HL-60 (cell line): ENCODE data around the gene SMG9.

Source experiments
- DNase-seq, 2 experiments: peaks; one replicate each; pipeline ENCODE4 v3.0.0-alpha.2; 2010 to 2020; ENCODE audit warnings: low read depth in 1 of 2, low spot score in 1 of 2
- H3K27ac ChIP-seq: fragments of 250-450 bp; sonication (Bioruptor Pico); replicated peaks from 2 replicates; pipeline ENCODE4 v1.5.1; 2020; ENCODE audit warnings: mild to moderate bottlenecking, moderate library complexity
- H3K27me3 ChIP-seq: fragments of 250-450 bp; sonication (Bioruptor Pico); 2 replicates; pipeline ENCODE4 v1.5.1; 2021; ENCODE audit warnings: mild to moderate bottlenecking, moderate library complexity; ENCODE audit not compliant: insufficient read depth, poor library complexity, severe bottlenecking
- H3K4me3 ChIP-seq: replicated peaks from 2 replicates; pipeline ENCODE4 v1.5.1; 2011; ENCODE audit warnings: mild to moderate bottlenecking, control low read depth, low read length; ENCODE audit not compliant: insufficient read depth
- GABPA ChIP-seq: IDR thresholded peaks from 2 replicates; pipeline ENCODE4 v1.6.1; 2012; ENCODE audit warnings: low read depth
- POLR2AphosphoS5 ChIP-seq: IDR thresholded peaks from 2 replicates; pipeline ENCODE4 v1.6.1; 2012; ENCODE audit warnings: low read depth
- SPI1 ChIP-seq: IDR thresholded peaks from 2 replicates; pipeline ENCODE4 v1.6.1; 2012; ENCODE audit warnings: low read depth, mild to moderate bottlenecking, borderline replicate concordance
- TF ChIP-seq, protein P1 (sequence below): IDR thresholded peaks from 2 replicates; pipeline ENCODE4 v1.6.1; 2012; ENCODE audit warnings: low read depth; ENCODE audit not compliant: insufficient replicate concordance
- TF ChIP-seq, protein P2 (sequence below): IDR thresholded peaks from one replicate; pipeline ENCODE4 v1.5.1; 2011; ENCODE audit warnings: low read length, control low read depth, inconsistent platforms; ENCODE audit not compliant: insufficient read depth

SMG9 gene

DNA sequence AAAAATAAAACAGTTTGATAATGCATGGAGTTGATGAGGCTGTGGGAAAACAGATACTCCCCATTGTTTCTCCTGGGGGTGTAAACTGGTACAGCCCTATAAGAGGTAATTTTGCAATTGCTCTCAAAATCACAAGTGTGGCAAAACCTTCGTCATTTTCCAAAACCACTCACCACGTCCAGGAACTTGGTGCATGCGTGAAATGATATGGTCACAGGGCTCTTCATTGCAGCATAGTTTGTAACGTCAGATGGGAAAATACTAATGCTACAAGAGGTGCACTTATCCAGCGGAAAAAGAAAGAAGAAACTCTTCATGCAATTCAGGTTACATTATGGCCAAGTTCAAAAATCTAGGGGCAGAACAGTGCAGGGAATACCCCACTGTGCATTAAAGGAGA lies 72.9 kb downstream of the SMG9 start:
- Histone ChIP-seq H3K27me3 (no peaks in the 10 kb centered on the region), H3K27ac (peak overlapping the region; percentile 53), H3K4me3 (no peak overlapping the region)
- TF ChIP-seq, protein P1, sequence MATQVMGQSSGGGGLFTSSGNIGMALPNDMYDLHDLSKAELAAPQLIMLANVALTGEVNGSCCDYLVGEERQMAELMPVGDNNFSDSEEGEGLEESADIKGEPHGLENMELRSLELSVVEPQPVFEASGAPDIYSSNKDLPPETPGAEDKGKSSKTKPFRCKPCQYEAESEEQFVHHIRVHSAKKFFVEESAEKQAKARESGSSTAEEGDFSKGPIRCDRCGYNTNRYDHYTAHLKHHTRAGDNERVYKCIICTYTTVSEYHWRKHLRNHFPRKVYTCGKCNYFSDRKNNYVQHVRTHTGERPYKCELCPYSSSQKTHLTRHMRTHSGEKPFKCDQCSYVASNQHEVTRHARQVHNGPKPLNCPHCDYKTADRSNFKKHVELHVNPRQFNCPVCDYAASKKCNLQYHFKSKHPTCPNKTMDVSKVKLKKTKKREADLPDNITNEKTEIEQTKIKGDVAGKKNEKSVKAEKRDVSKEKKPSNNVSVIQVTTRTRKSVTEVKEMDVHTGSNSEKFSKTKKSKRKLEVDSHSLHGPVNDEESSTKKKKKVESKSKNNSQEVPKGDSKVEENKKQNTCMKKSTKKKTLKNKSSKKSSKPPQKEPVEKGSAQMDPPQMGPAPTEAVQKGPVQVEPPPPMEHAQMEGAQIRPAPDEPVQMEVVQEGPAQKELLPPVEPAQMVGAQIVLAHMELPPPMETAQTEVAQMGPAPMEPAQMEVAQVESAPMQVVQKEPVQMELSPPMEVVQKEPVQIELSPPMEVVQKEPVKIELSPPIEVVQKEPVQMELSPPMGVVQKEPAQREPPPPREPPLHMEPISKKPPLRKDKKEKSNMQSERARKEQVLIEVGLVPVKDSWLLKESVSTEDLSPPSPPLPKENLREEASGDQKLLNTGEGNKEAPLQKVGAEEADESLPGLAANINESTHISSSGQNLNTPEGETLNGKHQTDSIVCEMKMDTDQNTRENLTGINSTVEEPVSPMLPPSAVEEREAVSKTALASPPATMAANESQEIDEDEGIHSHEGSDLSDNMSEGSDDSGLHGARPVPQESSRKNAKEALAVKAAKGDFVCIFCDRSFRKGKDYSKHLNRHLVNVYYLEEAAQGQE: no peak
- no peak for TF ChIP-seq SPI1
- TF ChIP-seq POLR2AphosphoS5: no peak
- no peak for TF ChIP-seq GABPA
- TF ChIP-seq, protein P2, sequence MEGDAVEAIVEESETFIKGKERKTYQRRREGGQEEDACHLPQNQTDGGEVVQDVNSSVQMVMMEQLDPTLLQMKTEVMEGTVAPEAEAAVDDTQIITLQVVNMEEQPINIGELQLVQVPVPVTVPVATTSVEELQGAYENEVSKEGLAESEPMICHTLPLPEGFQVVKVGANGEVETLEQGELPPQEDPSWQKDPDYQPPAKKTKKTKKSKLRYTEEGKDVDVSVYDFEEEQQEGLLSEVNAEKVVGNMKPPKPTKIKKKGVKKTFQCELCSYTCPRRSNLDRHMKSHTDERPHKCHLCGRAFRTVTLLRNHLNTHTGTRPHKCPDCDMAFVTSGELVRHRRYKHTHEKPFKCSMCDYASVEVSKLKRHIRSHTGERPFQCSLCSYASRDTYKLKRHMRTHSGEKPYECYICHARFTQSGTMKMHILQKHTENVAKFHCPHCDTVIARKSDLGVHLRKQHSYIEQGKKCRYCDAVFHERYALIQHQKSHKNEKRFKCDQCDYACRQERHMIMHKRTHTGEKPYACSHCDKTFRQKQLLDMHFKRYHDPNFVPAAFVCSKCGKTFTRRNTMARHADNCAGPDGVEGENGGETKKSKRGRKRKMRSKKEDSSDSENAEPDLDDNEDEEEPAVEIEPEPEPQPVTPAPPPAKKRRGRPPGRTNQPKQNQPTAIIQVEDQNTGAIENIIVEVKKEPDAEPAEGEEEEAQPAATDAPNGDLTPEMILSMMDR: no peak
- peak in 1 of 2 experiments; percentile 81 for DNase-seq

DNA sequence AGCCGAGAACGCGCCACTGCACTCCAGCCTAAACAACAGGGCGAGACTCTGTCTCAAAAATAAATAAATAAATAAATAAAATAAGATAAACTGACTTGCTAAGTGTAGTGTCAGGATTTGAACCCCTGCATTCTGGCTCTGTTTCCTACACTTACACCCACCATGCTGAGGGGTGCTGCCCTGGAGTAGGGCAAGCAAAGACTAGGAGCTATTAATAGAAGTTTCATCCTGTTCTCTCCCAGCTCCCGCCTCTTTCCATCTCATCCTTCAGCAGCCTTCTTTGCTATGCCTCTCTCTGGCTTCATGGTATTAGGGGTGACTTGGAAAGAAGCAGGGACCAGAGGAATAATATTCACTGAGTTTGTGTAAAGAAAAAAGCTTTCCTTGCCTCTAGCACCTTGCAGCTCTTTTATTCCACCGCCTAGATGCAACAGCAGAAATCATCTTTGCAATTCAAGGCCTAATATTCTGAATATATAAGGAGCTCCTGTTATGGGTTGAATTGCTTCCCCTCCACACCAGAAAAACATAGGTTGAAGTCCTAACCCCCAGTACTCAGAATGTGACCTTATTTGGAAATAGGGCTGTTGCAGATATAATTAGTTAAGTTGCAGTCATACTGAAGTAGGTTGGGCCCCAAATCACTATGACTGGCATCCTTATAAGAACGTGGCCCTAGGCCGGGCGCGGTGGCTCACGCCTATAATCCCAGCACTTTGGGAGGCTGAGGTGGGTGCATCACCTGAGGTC lies 76.1 kb downstream of the SMG9 start:
- Histone ChIP-seq H3K27me3 (no peaks in the 10 kb centered on the region), H3K27ac (peak overlapping the region; percentile 10; the same call in 1 of the 2 replicates), H3K4me3 (no peak overlapping the region)
- no peak for TF ChIP-seq GABPA
- no peak for TF ChIP-seq POLR2AphosphoS5
- no peak for TF ChIP-seq SPI1
- TF ChIP-seq, protein P1: no peak
- TF ChIP-seq, protein P2: no peak
- no peak for DNase-seq
